ENCODE results near the gene PRSS33. TPM values are rescaled to one million over a fixed set of nuclear protein-coding genes. Genes with fewer than 3 reads are reported as not detected.

Gene PRSS33
- total RNA-seq, 1 donor from 2014 or later: 15.4 TPM

DNA sequence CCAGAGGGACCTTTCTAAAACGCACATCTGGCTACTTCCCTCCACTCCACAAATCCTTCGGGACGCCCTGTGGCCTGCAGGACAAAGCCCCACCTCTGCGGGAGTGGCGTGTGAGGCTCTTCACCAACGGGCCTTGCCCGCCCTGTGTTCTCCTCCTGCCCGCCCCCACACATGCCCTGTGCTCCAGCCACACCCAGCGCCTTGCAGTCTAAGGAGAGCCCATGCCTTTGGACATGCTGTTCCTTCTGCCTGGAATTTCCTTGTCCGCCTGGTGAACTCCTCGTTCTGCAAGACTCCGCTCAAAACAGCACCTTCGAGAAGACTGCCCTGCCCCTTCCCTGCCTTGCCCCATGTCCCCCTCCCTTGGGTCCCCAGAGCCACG lies 17.7 kb downstream of the PRSS33 start:
- no peak overlapping the region for H3K27ac ChIP-seq
- TF ChIP-seq, protein P1, sequence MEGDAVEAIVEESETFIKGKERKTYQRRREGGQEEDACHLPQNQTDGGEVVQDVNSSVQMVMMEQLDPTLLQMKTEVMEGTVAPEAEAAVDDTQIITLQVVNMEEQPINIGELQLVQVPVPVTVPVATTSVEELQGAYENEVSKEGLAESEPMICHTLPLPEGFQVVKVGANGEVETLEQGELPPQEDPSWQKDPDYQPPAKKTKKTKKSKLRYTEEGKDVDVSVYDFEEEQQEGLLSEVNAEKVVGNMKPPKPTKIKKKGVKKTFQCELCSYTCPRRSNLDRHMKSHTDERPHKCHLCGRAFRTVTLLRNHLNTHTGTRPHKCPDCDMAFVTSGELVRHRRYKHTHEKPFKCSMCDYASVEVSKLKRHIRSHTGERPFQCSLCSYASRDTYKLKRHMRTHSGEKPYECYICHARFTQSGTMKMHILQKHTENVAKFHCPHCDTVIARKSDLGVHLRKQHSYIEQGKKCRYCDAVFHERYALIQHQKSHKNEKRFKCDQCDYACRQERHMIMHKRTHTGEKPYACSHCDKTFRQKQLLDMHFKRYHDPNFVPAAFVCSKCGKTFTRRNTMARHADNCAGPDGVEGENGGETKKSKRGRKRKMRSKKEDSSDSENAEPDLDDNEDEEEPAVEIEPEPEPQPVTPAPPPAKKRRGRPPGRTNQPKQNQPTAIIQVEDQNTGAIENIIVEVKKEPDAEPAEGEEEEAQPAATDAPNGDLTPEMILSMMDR (IDR thresholded peaks at IDR 0.05): no peak
- H3K4me3 ChIP-seq: no peak overlapping the region
- H3K9me3 ChIP-seq: no peaks in the 10 kb centered on the region
- no peaks in the 10 kb centered on the region for H3K4me1 ChIP-seq
- no peaks in the 10 kb centered on the region for H3K27me3 ChIP-seq
- intact Hi-C loops (cut with DNase I): loop anchor here (10.0 kb wide), 1 partner anchor 255 kb away; the partner anchor contains the start of gene ATP6V0C
- H3K36me3 ChIP-seq: peaks cover 84 to 88% of the 10 kb centered on the region in 2 donors
- no peak for DNase-seq (ENCODE audit: low spot score in 2 of 2)

- H3K36me3 ChIP-seq: peaks cover 89 to 91% of the 10 kb centered on the region in 2 donors
- H3K27ac ChIP-seq: no peak overlapping the region
- no peaks in the 10 kb centered on the region for H3K27me3 ChIP-seq
- intact Hi-C loops (cut with DNase I): no loop called here
- no peak overlapping the region for H3K4me3 ChIP-seq
- H3K4me1 ChIP-seq: no peaks in the 10 kb centered on the region
- no peak for DNase-seq (ENCODE audit: low spot score in 2 of 2)
- no peaks in the 10 kb centered on the region for H3K9me3 ChIP-seq
- TF ChIP-seq, protein P1 (IDR thresholded peaks at IDR 0.05): no peak
These were observed 18.2 kb downstream of the PRSS33 start for GRCh38 chr16:2769100-2769529.

DNA sequence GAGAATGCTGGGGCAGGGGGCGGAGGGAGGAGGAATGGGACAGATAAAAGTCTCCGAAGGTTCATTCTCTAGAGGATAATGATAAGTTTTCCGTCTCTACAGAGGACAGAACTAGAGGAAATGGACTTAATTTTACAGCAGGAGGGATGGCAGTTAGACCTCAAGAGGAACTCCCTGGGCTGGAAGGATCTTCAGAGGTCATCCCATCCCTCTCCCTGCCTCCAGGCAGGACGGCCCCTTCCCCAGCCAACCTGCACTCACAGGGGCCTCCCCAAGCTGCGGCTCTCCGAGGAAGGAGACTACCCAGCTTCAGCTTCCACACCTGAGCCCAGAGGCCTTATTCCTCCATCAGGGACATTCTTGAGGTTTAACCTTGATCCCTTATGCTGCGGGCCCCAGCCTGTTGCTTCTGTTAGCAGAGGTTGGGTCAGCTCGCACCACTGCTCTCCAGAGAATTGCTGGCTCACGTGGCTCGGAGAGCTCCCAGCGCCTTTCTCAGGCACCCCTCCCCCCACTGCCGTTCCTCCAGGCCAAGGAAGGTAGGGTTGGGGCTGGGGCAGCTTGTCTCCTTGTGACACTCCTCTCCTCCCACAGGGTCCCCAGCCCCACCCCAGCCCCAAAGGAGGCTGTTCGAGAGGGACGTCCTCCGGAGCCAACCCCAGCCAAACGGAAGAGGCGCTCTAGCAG lies 18.8 kb downstream of the PRSS33 start:
- peaks cover 92 to 95% of the 10 kb centered on the region in 2 donors for H3K36me3 ChIP-seq
- no peak for DNase-seq (ENCODE audit: low spot score in 2 of 2)
- TF ChIP-seq, protein P1 (IDR thresholded peaks at IDR 0.05): no peak
- no peaks in the 10 kb centered on the region for H3K4me1 ChIP-seq
- H3K27ac ChIP-seq: no peak overlapping the region
- H3K27me3 ChIP-seq: no peaks in the 10 kb centered on the region
- intact Hi-C loops (cut with DNase I): no loop called here
- H3K4me3 ChIP-seq: no peak overlapping the region
- H3K9me3 ChIP-seq: no peaks in the 10 kb centered on the region

DNA sequence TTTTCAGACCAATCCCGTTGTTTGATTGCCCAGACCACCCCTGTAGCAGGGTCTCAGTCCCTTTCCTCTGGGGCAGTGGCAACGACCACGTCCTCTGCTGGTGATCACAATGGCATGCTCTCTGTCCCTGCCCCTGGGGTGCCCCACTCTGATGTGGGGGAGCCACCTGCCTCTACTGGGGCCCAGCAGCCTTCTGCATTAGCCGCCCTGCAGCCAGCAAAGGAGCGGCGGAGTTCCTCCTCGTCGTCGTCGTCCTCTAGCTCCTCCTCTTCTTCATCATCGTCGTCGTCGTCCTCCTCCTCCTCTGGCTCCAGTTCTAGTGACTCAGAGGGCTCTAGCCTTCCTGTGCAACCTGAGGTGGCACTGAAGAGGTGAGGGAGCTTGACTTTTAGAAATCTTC lies 19.5 kb downstream of the PRSS33 start:
- Histone ChIP-seq H3K27me3 (no peaks in the 10 kb centered on the region), H3K4me3 (no peak overlapping the region), H3K36me3 (peaks cover 92 to 96% of the 10 kb centered on the region in 2 donors), H3K9me3 (no peaks in the 10 kb centered on the region), H3K27ac (no peak overlapping the region), H3K4me1 (no peaks in the 10 kb centered on the region)
- TF ChIP-seq, protein P1 (IDR thresholded peaks at IDR 0.05): no peak
- intact Hi-C loops (cut with DNase I): no loop called here
- DNase-seq (ENCODE audit: low spot score in 2 of 2): no peak

- H3K27ac ChIP-seq: no peak overlapping the region
- no peaks in the 10 kb centered on the region for H3K27me3 ChIP-seq
- TF ChIP-seq, protein P1 (IDR thresholded peaks at IDR 0.05): no peak
- no peak for DNase-seq (ENCODE audit: low spot score in 2 of 2)
- peaks cover 98 to 100% of the 10 kb centered on the region in 2 donors for H3K36me3 ChIP-seq
- no peaks in the 10 kb centered on the region for H3K4me1 ChIP-seq
- intact Hi-C loops (cut with DNase I): no loop called here
- H3K9me3 ChIP-seq: no peaks in the 10 kb centered on the region
- H3K4me3 ChIP-seq: no peak overlapping the region
These were observed 20.1 kb downstream of the PRSS33 start for GRCh38 chr16:2767140-2767731.

Data from ascending aorta (tissue), 2 donors.